HCT116 (cell line): ENCODE measurements around the gene INPP5F. TPM values are rescaled to one million over a fixed set of nuclear protein-coding genes. Genes with fewer than 3 reads are reported as not detected.
"Not testable (repeated sequence)": the region's sequence is repeated elsewhere in the genome, so short reads cannot be mapped to it uniquely, and the experiment has no call there.

Experiments used
- ATAC-seq: fragments of 200-7000 bp; cut with Tn5 transposase; 2 replicates; pipeline ENCODE4 v1.9.1; 2020; ENCODE audit warnings: mild to moderate bottlenecking, moderate library complexity
- BruUV-seq: library from RNA; stranded (reverse); fragments of 400-500 nt; replicated peaks from 2 replicates; lab custom pipeline; 2021; lab: Mats Ljungman, UMichigan
- CTCF ChIA-PET: fragments of 300-600 bp; sonication (Branson Sonifier 250); formaldehyde crosslinking; loops from one replicate; lab custom pipeline; 2021; ENCODE audit warnings: antibody characterized with exemption; lab: Charles Lee
- POLR2A ChIA-PET: fragments of 300-600, 350-600 bp; sonication (Branson Sonifier 250); formaldehyde crosslinking; loops from one replicate; lab custom pipeline; 2021; ENCODE audit warnings: antibody characterized with exemption; lab: Charles Lee
- RAD21 ChIA-PET, 2 experiments: fragments of 300-600 bp; sonication (Branson Sonifier 250); formaldehyde crosslinking; loops; one replicate each; lab custom pipeline; 2023; ENCODE audit warnings: low total read pairs in 2 of 2; ENCODE audit not compliant: uncharacterized antibody in 2 of 2, unreplicated experiment in 2 of 2, low non-redundant PET in 1 of 2; lab: Charles Lee
- DNase-seq: peaks from one replicate; pipeline ENCODE4 v3.0.0-alpha.2; 2010; ENCODE audit warnings: low read depth, low spot score
- H2AFZ ChIP-seq: fragments of 200-600 bp; shearing (Covaris generic), sonication (generic); 2 replicates; pipeline ENCODE4 v1.6.1; 2017; ENCODE audit warnings: low read depth, mixed run types, mixed read lengths, antibody characterized with exemption, low read length; ENCODE audit not compliant: poor library complexity, severe bottlenecking
- H3K27ac ChIP-seq: 2 replicates; pipeline ENCODE4 v1.5.1; 2012; ENCODE audit warnings: low read depth, low read length
- H3K27me3 ChIP-seq: fragments of 200-600 bp; sonication (generic); 2 replicates; pipeline ENCODE4 v1.6.1; 2016; ENCODE audit warnings: mixed run types, low read length, mixed read lengths; ENCODE audit not compliant: insufficient read depth
- H3K36me3 ChIP-seq, 2 experiments: fragments of 200-500 bp in 1 of 2; fragments of 200-600 bp in 1 of 2; sonication (Bioruptor generic) in 1 of 2; sonication (generic) in 1 of 2; 2 replicates each; pipeline versions ENCODE4 v1.5.1 to v1.6.1; 2014 to 2016; ENCODE audit warnings: low read length in 2 of 2, inconsistent platforms in 1 of 2, mixed read lengths in 1 of 2, mixed run types in 1 of 2; ENCODE audit not compliant: insufficient read depth in 2 of 2, control insufficient read depth in 1 of 2
- H3K4me1 ChIP-seq, 2 experiments: fragments of 200-600 bp in 1 of 2; sonication (generic) in 1 of 2; 2 replicates each; pipeline versions ENCODE4 v1.5.1 to v1.6.1; 2012 to 2017; ENCODE audit warnings: low read length in 2 of 2, inconsistent platforms in 1 of 2, mild to moderate bottlenecking in 1 of 2, mixed read lengths in 1 of 2, mixed run types in 1 of 2, moderate library complexity in 1 of 2; ENCODE audit not compliant: insufficient read depth in 2 of 2, control insufficient read depth in 1 of 2
- H3K4me2 ChIP-seq: fragments of 200-600 bp; sonication (generic); 2 replicates; pipeline ENCODE4 v1.6.1; 2017; ENCODE audit warnings: mixed run types, low read length, mixed read lengths
- H3K4me3 ChIP-seq, 2 experiments: fragments of 200-600 bp in 1 of 2; sonication (generic) in 1 of 2; replicated peaks in 1 of 2; 2 replicates each; pipeline ENCODE4 v1.5.1; 2011 to 2016; ENCODE audit warnings: low read length in 2 of 2, control low read depth in 1 of 2, low read depth in 1 of 2, mild to moderate bottlenecking in 1 of 2, mixed read lengths in 1 of 2, mixed run types in 1 of 2
- H3K79me2 ChIP-seq: fragments of 200-600 bp; sonication (generic); 2 replicates; pipeline ENCODE4 v1.6.1; 2017; ENCODE audit warnings: mild to moderate bottlenecking, mixed run types, low read length, moderate library complexity, mixed read lengths; ENCODE audit not compliant: insufficient read depth
- H3K9ac ChIP-seq: fragments of 200-600 bp; sonication (generic); 2 replicates; pipeline ENCODE4 v1.6.1; 2016; ENCODE audit warnings: low read length, mixed read lengths
- H3K9me2 ChIP-seq: fragments of 200-600 bp; sonication (generic), shearing (Covaris generic); 2 replicates; pipeline ENCODE4 v1.6.1; 2017; ENCODE audit warnings: mixed run types, mild to moderate bottlenecking, moderate library complexity; ENCODE audit not compliant: insufficient read depth
- H3K9me3 ChIP-seq, 2 experiments: fragments of 200-500 bp in 1 of 2; fragments of 200-600 bp in 1 of 2; sonication (Bioruptor generic) in 1 of 2; sonication (generic) in 1 of 2; 2 replicates each; pipeline ENCODE4 v1.6.1; 2014 to 2017; ENCODE audit warnings: low read length in 2 of 2, mixed read lengths in 2 of 2, inconsistent platforms in 1 of 2, low read depth in 1 of 2, mild to moderate bottlenecking in 1 of 2, mixed run types in 1 of 2, moderate library complexity in 1 of 2; ENCODE audit not compliant: control insufficient read depth in 1 of 2, insufficient read depth in 1 of 2
- H4K20me1 ChIP-seq: fragments of 200-600 bp; sonication (generic), shearing (Covaris generic); 2 replicates; pipeline ENCODE4 v1.6.1; 2017; ENCODE audit warnings: mixed run types, mild to moderate bottlenecking, moderate library complexity; ENCODE audit not compliant: insufficient read depth
- CBX3 ChIP-seq: IDR thresholded peaks from 2 replicates; pipeline ENCODE4 v1.6.1; 2012; ENCODE audit warnings: low read depth
- EGR1 ChIP-seq: IDR thresholded peaks from 2 replicates; pipeline ENCODE4 v1.6.1; 2012; ENCODE audit warnings: low read depth
- EZH2 ChIP-seq: fragments of 200-600 bp; sonication (generic); IDR thresholded peaks from 2 replicates; pipeline ENCODE4 v1.6.1; 2017; ENCODE audit warnings: antibody characterized with exemption, mixed run types
- FOSL1 ChIP-seq: IDR thresholded peaks from 2 replicates; pipeline ENCODE4 v1.6.1; 2012; ENCODE audit warnings: low read depth
- JUND ChIP-seq: IDR thresholded peaks from 2 replicates; pipeline ENCODE4 v1.6.1; 2012
- POLR2AphosphoS5 ChIP-seq: IDR thresholded peaks from 2 replicates; pipeline ENCODE4 v1.6.1; 2011; ENCODE audit warnings: mild to moderate bottlenecking, low read depth, low read length, moderate library complexity
- RAD21 ChIP-seq: IDR thresholded peaks from 2 replicates; pipeline ENCODE4 v1.6.1; 2012; ENCODE audit warnings: low read depth, mild to moderate bottlenecking
- SRF ChIP-seq: IDR thresholded peaks from 2 replicates; pipeline ENCODE4 v1.6.1; 2012; ENCODE audit warnings: low read depth
- YY1 ChIP-seq: IDR thresholded peaks from 2 replicates; pipeline ENCODE4 v1.6.1; 2011; ENCODE audit warnings: low read length, low read depth, moderate library complexity, mild to moderate bottlenecking; ENCODE audit not compliant: insufficient replicate concordance; ENCODE audit errors: extremely low read depth
- ZFX ChIP-seq: fragments of 450-650 bp; IDR thresholded peaks from 2 replicates; pipeline ENCODE4 v1.6.1; 2017
- ZNF274 ChIP-seq: fragments of 200-500 bp; sonication (Bioruptor generic); IDR thresholded peaks from 2 replicates; pipeline ENCODE4 v1.6.1; 2014; ENCODE audit warnings: mild to moderate bottlenecking, low read depth, low read length, inconsistent platforms
- intact Hi-C: fragments of 100-400 bp; cut with micrococcal nuclease; formaldehyde crosslinking; loops from 2 replicates; pipeline ENCODE4 v1.10.0; 2022
- total RNA-seq: library from RNA; stranded (reverse); gene quantifications from one replicate; pipeline ENCODE4 v1.2.1, GENCODE V29; 2021; ENCODE audit not compliant: unreplicated experiment
- TF ChIP-seq, protein P1 (sequence below): IDR thresholded peaks from 2 replicates; pipeline ENCODE4 v1.6.1; 2012; ENCODE audit warnings: low read depth
- TF ChIP-seq, protein P2 (sequence below): IDR thresholded peaks from 2 replicates; pipeline ENCODE4 v1.6.1; 2011; ENCODE audit warnings: mild to moderate bottlenecking, low read length, moderate library complexity; ENCODE audit not compliant: insufficient replicate concordance; ENCODE audit errors: extremely low read depth

INPP5F gene
- total RNA-seq, 1 experiment from 2014 or later, result 21.6 TPM

DNA sequence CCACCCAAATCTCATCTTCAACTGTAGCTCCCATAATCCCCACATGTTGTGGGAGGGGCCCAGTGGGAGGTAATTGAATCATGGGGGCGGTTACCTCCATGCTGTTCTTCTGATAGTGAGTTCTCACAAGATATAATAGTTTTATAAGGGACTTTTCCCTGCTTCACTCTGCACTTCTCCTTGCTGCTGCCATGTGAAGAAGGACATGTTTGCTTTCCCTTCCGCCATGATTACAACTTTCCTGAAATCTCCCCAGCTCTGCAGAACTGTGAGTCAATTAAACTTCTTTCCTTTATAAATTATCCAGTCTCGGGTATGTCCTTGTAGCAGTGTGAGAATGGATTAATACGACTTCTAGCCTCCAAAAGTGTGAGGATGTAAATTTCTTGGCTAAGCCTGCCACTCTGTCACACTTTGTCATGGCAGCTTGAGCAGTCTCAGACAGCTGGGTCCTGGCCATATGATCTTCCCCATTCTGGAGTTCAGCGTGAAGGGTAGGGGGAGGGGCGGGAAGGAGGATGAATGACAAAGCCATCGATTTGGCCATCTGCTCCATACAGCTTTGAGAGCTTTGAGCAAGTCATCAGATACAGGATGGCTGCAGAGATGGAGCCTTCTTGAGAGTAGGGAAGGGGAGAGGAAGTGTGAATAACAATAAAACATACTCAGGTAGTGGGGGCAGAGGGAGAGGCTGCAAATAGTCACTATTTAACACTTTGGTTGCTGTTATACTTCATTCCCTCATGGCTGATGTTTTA is 19.1 kb upstream of the INPP5F start:
- Histone ChIP-seq H3K9ac (no peak overlapping the region), H3K27me3 (no peaks in the 10 kb centered on the region), H3K4me1 (0 out of 4 replicates have a peak, but pooled peaks cover 0 to 3% of the 10 kb centered on the region in 2 experiments), H3K9me3 (peaks cover 0 to 6% of the 10 kb centered on the region in 2 experiments; a peak in 1 of 4 replicates), H3K9me2 (no peaks in the 10 kb centered on the region), H2AFZ (no peak overlapping the region), H3K4me3 (no peak overlapping the region), H3K27ac (no peak overlapping the region), H3K36me3 (no peaks in the 10 kb centered on the region), H3K4me2 (no peak overlapping the region), H4K20me1 (no peaks in the 10 kb centered on the region), H3K79me2 (no peaks in the 10 kb centered on the region)
- no peak for ATAC-seq
- ChIA-PET POLR2A (no interaction called here), CTCF (no interaction called here), RAD21 (no interaction called here)
- TF ChIP-seq CBX3 (no peak), EZH2 (no peak), SRF (no peak), ZFX (no peak), POLR2AphosphoS5 (no peak), YY1 (no peak), ZNF274 (no peak), EGR1 (no peak), RAD21 (no peak), JUND (no peak), FOSL1 (no peak)
- TF ChIP-seq, protein P1, sequence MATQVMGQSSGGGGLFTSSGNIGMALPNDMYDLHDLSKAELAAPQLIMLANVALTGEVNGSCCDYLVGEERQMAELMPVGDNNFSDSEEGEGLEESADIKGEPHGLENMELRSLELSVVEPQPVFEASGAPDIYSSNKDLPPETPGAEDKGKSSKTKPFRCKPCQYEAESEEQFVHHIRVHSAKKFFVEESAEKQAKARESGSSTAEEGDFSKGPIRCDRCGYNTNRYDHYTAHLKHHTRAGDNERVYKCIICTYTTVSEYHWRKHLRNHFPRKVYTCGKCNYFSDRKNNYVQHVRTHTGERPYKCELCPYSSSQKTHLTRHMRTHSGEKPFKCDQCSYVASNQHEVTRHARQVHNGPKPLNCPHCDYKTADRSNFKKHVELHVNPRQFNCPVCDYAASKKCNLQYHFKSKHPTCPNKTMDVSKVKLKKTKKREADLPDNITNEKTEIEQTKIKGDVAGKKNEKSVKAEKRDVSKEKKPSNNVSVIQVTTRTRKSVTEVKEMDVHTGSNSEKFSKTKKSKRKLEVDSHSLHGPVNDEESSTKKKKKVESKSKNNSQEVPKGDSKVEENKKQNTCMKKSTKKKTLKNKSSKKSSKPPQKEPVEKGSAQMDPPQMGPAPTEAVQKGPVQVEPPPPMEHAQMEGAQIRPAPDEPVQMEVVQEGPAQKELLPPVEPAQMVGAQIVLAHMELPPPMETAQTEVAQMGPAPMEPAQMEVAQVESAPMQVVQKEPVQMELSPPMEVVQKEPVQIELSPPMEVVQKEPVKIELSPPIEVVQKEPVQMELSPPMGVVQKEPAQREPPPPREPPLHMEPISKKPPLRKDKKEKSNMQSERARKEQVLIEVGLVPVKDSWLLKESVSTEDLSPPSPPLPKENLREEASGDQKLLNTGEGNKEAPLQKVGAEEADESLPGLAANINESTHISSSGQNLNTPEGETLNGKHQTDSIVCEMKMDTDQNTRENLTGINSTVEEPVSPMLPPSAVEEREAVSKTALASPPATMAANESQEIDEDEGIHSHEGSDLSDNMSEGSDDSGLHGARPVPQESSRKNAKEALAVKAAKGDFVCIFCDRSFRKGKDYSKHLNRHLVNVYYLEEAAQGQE, result no peak
- TF ChIP-seq, protein P2, sequence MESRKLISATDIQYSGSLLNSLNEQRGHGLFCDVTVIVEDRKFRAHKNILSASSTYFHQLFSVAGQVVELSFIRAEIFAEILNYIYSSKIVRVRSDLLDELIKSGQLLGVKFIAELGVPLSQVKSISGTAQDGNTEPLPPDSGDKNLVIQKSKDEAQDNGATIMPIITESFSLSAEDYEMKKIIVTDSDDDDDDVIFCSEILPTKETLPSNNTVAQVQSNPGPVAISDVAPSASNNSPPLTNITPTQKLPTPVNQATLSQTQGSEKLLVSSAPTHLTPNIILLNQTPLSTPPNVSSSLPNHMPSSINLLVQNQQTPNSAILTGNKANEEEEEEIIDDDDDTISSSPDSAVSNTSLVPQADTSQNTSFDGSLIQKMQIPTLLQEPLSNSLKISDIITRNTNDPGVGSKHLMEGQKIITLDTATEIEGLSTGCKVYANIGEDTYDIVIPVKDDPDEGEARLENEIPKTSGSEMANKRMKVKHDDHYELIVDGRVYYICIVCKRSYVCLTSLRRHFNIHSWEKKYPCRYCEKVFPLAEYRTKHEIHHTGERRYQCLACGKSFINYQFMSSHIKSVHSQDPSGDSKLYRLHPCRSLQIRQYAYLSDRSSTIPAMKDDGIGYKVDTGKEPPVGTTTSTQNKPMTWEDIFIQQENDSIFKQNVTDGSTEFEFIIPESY, result no peak
- no peak for DNase-seq
- intact Hi-C loops, result no loop called here
- BruUV-seq, result no TSS peak

DNA sequence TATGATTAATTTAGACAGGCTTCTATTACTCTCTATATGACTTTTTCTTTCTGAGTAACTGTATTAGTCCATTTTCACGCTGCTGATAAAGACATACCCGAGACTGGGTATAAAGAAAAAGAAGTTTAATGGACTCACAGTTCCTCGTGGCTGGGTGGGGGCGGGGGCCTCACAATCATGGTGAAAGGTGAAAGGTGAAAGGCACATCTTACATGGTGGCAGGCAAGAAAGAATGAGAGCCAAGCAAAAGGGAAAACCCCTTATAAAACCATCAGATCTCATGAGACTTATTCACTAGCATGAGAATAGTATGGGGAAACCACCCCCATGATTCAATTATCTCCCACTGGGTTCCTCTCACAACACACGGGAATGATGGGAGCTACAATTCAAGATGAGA is 18.5 kb upstream of the INPP5F start:
- H3K9me3 ChIP-seq, H3K9me2 ChIP-seq, H4K20me1 ChIP-seq, POLR2A ChIA-PET, RAD21 ChIA-PET, H3K36me3 ChIP-seq, ATAC-seq, CTCF ChIA-PET, H3K4me1 ChIP-seq, intact Hi-C loops, H2AFZ ChIP-seq, H3K4me3 ChIP-seq, BruUV-seq, H3K9ac ChIP-seq, H3K27me3 ChIP-seq, H3K27ac ChIP-seq, H3K4me2 ChIP-seq, H3K79me2 ChIP-seq, DNase-seq: not testable (repeated sequence)
